ENCODE measurements around the gene TMEM108.
A peak's percentile ranks its signal among the peaks of the same experiment; 100 is the strongest.

TMEM108 gene

GRCh38 chr3:133162670-133163305, 124.6 kb downstream of the TMEM108 start:
- DNase-seq (ENCODE audit: low spot score), result peak; percentile 26

- no peak for DNase-seq (ENCODE audit: low spot score)
Measured at GRCh38 chr3:133167340-133168024, 129.3 kb downstream of the TMEM108 start.

GRCh38 chr3:133168025-133168401, 129.8 kb downstream of the TMEM108 start:
- DNase-seq (ENCODE audit: low spot score), result no peak

GRCh38 chr3:133169331-133170068, 131.3 kb downstream of the TMEM108 start:
- no peak for DNase-seq (ENCODE audit: low spot score)

GRCh38 chr3:133171831-133172230, 133.6 kb downstream of the TMEM108 start:
- DNase-seq (ENCODE audit: low spot score), result no peak

GRCh38 chr3:133181392-133182150, 143.4 kb downstream of the TMEM108 start:
- no peak for DNase-seq (ENCODE audit: low spot score)

- no peak for DNase-seq (ENCODE audit: low spot score)
Measured at GRCh38 chr3:133187870-133188379, 149.7 kb downstream of the TMEM108 start.

DNA sequence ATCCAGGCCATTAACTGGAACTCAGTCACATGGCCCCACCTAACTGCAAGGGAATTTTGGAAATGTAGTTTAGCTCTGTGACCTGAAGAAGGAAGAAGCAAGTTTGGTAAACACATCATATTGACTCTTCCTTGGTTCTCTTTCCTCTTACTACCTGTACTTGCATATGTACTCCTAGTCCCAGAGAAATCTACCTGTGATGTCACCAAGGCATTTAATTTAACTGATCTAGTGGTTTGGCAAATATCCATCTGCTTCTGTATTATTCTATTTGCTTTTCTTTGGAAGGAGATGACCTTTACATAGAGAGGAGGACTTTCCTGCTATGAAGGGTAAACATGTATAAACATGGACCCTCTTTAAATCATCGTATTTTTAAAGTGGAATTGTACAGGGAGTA, 150.8 kb downstream of the TMEM108 start:
- DNase-seq (ENCODE audit: low spot score), result no peak

DNA sequence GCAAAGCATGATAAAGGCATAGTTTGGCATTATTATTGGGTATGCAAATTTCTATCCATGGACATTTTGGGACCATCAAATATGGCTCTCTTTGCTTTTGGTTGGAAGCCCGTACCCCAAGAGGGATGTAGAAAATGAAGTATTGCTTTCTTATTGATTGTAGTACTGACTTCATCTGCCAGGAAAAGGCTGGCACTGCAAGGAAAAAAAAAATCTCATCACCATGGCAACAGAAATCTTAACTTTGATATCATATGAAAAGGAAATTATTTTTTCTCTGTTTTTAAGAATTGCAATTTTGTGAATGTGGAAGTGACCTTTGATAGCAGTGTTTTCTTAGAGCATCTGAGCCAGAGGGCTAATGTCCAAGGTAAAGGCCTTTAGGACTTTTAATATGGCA, 151.7 kb downstream of the TMEM108 start:
- DNase-seq (ENCODE audit: low spot score), result no peak

- DNase-seq (ENCODE audit: low spot score), result no peak
Measured at GRCh38 chr3:133191818-133192217, 153.6 kb downstream of the TMEM108 start.

DNA sequence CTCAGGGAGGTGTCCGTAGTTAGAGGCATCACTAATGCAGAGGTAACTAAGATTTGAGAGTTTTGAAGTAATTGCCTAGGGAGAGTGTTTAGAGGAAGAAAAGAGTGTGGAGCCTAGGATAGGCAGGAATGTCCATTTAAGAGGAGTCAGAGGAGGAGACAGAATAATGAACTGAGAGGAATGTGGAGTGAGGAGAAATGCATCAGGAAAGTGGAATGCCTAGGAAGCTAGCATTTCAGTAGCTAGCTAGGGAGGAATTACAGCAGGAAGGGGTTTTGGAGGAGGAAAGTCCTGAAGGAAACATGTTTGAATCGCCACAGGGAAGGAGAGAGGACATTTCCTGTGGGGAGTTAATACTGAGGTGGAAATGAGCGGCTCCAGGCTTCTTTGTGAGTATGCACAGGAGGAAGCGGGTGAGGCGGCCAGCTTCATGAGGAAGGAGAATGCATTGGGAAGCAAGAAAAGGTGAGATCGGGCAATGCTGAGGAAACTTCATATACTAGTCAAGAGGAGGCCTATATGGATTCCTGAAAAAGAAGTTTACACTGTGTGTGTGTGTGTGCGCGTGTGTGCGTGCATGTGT, 154.3 kb downstream of the TMEM108 start:
- no peak for DNase-seq (ENCODE audit: low spot score)

DNA sequence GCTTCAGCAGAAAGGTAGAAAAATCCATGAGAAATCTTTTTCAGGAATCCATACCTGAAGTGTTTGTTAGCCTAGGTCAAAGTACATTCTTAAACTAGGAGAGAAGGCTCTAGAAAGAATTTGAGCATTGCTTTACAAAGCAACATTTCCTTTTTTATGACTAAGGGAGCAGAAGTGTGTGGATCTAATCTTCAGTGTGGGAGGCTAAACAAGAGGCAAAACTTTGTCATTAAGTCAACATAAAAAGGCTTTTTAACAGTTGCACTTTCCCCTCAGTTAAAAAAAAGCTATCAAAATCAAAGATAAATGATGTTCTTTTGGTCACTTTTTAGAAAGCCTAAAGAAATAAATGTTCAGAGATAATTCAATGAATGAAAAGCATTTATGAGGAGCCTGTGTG, 154.8 kb downstream of the TMEM108 start:
- no peak for DNase-seq (ENCODE audit: low spot score)

DNA sequence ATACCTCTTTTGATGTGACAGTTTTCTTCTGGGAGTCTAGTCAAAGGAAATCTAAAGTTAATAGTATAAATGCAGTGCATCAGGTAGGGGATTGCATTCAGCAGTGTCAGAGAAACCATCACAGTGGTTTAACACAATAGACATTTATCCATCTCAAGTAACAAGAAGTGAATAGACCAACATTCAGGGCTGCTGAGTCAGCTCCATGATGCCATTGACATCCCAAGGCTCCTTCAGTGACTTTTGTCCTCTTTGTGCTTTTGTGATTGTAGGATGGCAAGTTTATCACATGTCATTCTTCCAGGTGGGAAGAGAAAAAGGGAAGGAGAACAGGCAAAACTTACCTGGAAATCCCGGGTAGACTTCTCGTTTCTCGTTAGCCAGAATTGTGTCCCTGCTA, 158.3 kb downstream of the TMEM108 start:
- no peak for DNase-seq (ENCODE audit: low spot score)

- no peak for DNase-seq (ENCODE audit: low spot score)
Measured at GRCh38 chr3:133197619-133198018, 159.4 kb downstream of the TMEM108 start.

DNA sequence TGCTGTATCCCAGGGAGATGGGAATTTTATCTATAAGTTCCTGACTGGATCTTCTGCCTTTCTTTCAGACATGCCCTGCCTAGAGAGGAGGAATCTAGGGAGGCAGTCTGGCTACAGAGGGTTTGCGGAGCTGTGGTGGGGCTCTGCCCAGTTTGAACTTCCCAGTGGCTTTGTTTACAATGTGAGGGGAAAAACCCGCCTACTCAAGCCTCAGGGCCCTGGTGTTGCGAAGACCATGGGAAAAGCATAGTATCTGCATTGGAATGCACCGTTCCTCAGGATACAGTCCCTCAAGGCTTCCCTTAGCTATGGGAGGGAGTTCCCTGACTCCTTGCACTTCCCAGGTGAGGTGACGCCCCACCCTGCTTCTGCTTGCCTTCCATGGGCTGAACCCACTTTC, 168.7 kb downstream of the TMEM108 start:
- DNase-seq (ENCODE audit: low spot score), result no peak

GRCh38 chr3:133208184-133208583, 170.0 kb downstream of the TMEM108 start:
- DNase-seq (ENCODE audit: low spot score), result no peak

GRCh38 chr3:133209871-133210550, 171.8 kb downstream of the TMEM108 start:
- no peak for DNase-seq (ENCODE audit: low spot score)

- no peak for DNase-seq (ENCODE audit: low spot score)
Measured at GRCh38 chr3:133210656-133211055, 172.5 kb downstream of the TMEM108 start.

DNA sequence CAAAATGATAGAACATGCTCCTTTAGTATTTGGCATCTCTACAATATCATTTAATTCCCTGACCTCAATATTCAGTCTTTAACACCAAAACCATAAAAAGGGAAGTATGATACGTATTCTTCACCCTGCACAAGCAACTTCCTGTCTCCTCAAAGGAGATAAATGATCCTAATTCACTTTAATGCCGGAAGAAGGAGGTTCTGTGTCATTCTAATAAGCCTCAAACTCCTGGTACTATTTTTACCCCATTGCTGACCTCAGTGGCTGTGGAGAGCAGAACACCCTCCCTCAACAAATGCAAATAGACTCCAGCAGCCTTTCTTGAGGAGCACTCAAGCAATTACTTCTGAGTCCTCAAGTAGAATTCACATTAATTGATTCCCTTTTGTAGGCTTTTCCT, 173.3 kb downstream of the TMEM108 start:
- DNase-seq (ENCODE audit: low spot score), result peak; percentile 30

DNA sequence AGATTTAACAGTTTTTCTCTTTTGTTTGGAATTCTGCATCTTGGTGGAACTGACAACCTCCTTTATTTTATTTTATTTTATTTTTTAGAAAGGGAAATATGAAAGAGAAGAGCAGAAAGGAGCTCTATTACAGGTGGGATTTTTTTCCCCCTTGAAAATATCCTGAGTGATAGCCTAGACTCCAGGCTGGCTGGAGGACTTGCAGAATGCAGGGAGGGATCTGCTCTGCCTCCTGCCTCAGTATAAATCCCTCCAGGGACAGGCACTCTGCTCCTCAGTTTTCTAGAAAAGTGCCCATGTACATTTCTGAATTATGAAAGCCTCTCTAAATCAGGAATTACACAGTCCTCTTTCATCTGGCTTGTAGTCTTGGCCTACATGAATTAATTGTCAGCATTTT, 173.7 kb downstream of the TMEM108 start:
- DNase-seq (ENCODE audit: low spot score), result no peak

GRCh38 chr3:133213937-133214336, 175.7 kb downstream of the TMEM108 start:
- DNase-seq (ENCODE audit: low spot score), result no peak
